A549 (cell line): ENCODE results near the gene KRT84. TPM values are rescaled to one million over a fixed set of nuclear protein-coding genes. Genes with fewer than 3 reads are reported as not detected.

Experiments used
- ATAC-seq, 2 experiments: fragments of 200-7000 bp in 1 of 2; fragments of >200 bp in 1 of 2; cut with Nextera tagmentation in 1 of 2; cut with Tn5 transposase in 1 of 2; 3 replicates each; pipeline versions ENCODE4 v1.8.0 to v1.9.1; 2018 to 2020; ENCODE audit warnings: mild to moderate bottlenecking in 1 of 2, moderate library complexity in 1 of 2
- CTCF ChIA-PET: fragments of 300-600 bp; sonication (Branson Sonifier 250); formaldehyde crosslinking; extraction: SDS; loops from one replicate; lab custom pipeline; 2021; ENCODE audit warnings: antibody characterized with exemption, inconsistent platforms; lab: Yijun Ruan, JAX
- POLR2A ChIA-PET: fragments of 350-600 bp; formaldehyde crosslinking; extraction: SDS; loops from one replicate; lab custom pipeline; 2021; ENCODE audit warnings: antibody characterized with exemption, inconsistent platforms; lab: Yijun Ruan, JAX
- DNase-seq, 2 experiments: peaks; one replicate each; pipeline versions ENCODE4 v3.0.0 to v3.0.0-alpha.2; 2011 to 2016; ENCODE audit warnings: low read depth in 1 of 2, low spot score in 1 of 2
- FAIRE-seq: peaks from 2 replicates; lab custom pipeline; 2011; peaks lifted over from hg19 to GRCh38; lab: Jason Lieb, UNC
- H3K27ac ChIP-seq, 2 experiments: fragments of >200 bp; sonication (Bioruptor Twin); formaldehyde crosslinking; 3 replicates each; pipeline ENCODE4 v1.5.1; 2016 to 2017
- H3K4me1 ChIP-seq: fragments of >200 bp; sonication (Bioruptor Twin); formaldehyde crosslinking; 3 replicates; pipeline ENCODE4 v1.6.1; 2016
- H3K4me2 ChIP-seq: fragments of >200 bp; sonication (Bioruptor Twin); formaldehyde crosslinking; 3 replicates; pipeline ENCODE4 v1.6.1; 2016
- H3K4me3 ChIP-seq: fragments of >200 bp; sonication (Bioruptor Twin); formaldehyde crosslinking; 3 replicates; pipeline ENCODE4 v1.5.1; 2016
- H3K9me3 ChIP-seq: fragments of >200 bp; sonication (Bioruptor Twin); formaldehyde crosslinking; 3 replicates; pipeline ENCODE4 v1.6.1; 2016
- CBX8 ChIP-seq: fragments of 200-600 bp; sonication (generic); IDR thresholded peaks from 2 replicates; pipeline ENCODE4 v1.6.1; 2016
- EHF ChIP-seq: fragments of 250-450 bp; sonication (Bioruptor Pico); IDR thresholded peaks from 2 replicates; pipeline ENCODE4 v1.5.0; 2020; ENCODE audit warnings: mild to moderate bottlenecking
- EHMT2 ChIP-seq: fragments of 200-600 bp; sonication (generic); IDR thresholded peaks from 2 replicates; pipeline ENCODE4 v1.6.1; 2016; ENCODE audit warnings: antibody characterized with exemption, low read depth, mild to moderate bottlenecking, moderate library complexity
- ELK1 ChIP-seq: fragments of 150-350 bp; IDR thresholded peaks from 2 replicates; pipeline ENCODE4 v1.6.1; 2014; ENCODE audit warnings: low read depth, mild to moderate bottlenecking, low read length
- EP300 ChIP-seq, 2 experiments: fragments of >200 bp; sonication (Bioruptor Twin); formaldehyde crosslinking; IDR thresholded peaks; 2 replicates in 1 of 2; 3 replicates in 1 of 2; pipeline ENCODE4 v1.6.1; 2016 to 2017
- ESRRA ChIP-seq: fragments of 150-350 bp; IDR thresholded peaks from 2 replicates; pipeline ENCODE4 v1.6.1; 2014; ENCODE audit warnings: mild to moderate bottlenecking, low read length, borderline replicate concordance
- FOSB ChIP-seq: fragments of 250-450 bp; sonication (Bioruptor Pico); IDR thresholded peaks from 2 replicates; pipeline ENCODE4 v1.5.0; 2020; ENCODE audit warnings: mild to moderate bottlenecking, moderate library complexity
- FOSL2 ChIP-seq, 2 experiments: fragments of 450-650 bp in 1 of 2; fragments of >200 bp in 1 of 2; sonication (Bioruptor Twin) in 1 of 2; formaldehyde crosslinking; IDR thresholded peaks; 2 replicates each; pipeline versions ENCODE4 v1.5.0 to v1.6.1; 2016 to 2020; ENCODE audit warnings: mild to moderate bottlenecking in 1 of 2, moderate library complexity in 1 of 2
- FOXS1 ChIP-seq: fragments of 250-450 bp; sonication (Bioruptor Pico); IDR thresholded peaks from 2 replicates; pipeline ENCODE4 v1.5.0; 2020; ENCODE audit warnings: mild to moderate bottlenecking, moderate library complexity
- GATA3 ChIP-seq: IDR thresholded peaks from 2 replicates; pipeline ENCODE4 v1.6.1; 2012; ENCODE audit warnings: borderline replicate concordance
- HOXB13 ChIP-seq: fragments of 250-450 bp; sonication (Bioruptor Pico); IDR thresholded peaks from 2 replicates; pipeline ENCODE4 v1.5.0; 2020; ENCODE audit warnings: low read depth, mild to moderate bottlenecking, moderate library complexity
- MAFK ChIP-seq: fragments of 450-650 bp; IDR thresholded peaks from 2 replicates; pipeline ENCODE4 v1.6.1; 2014; ENCODE audit not compliant: partially characterized antibody
- MAX ChIP-seq: IDR thresholded peaks from 2 replicates; pipeline ENCODE4 v1.6.1; 2012
- MAZ ChIP-seq: fragments of 150-350 bp; IDR thresholded peaks from 2 replicates; pipeline ENCODE4 v1.6.1; 2014; ENCODE audit warnings: antibody characterized with exemption, low read depth, low read length, borderline replicate concordance
- NPAS2 ChIP-seq: fragments of 250-450 bp; sonication (Bioruptor Pico); IDR thresholded peaks from 2 replicates; pipeline ENCODE4 v1.8.0; 2022; ENCODE audit warnings: mild to moderate bottlenecking, moderate library complexity, borderline replicate concordance
- NR3C1 ChIP-seq: fragments of >200 bp; sonication (Bioruptor Twin); formaldehyde crosslinking; IDR thresholded peaks from 3 replicates; pipeline ENCODE4 v1.6.1; 2017
- PHF8 ChIP-seq: fragments of 200-600 bp; sonication (generic); IDR thresholded peaks from 2 replicates; pipeline ENCODE4 v1.6.1; 2016; ENCODE audit warnings: low read depth, mild to moderate bottlenecking, antibody characterized with exemption, moderate library complexity, borderline replicate concordance
- POLR2AphosphoS2 ChIP-seq: conservative IDR thresholded peaks from 2 replicates; pipeline ENCODE4 v1.6.1; 2012; ENCODE audit warnings: low read length, improper control_type of control experiment, inconsistent platforms
- RFX5 ChIP-seq: fragments of 450-650 bp; IDR thresholded peaks from 2 replicates; pipeline ENCODE4 v1.7.1; 2014; ENCODE audit warnings: antibody characterized with exemption, mild to moderate bottlenecking, moderate library complexity
- SMC3 ChIP-seq: fragments of >200 bp; sonication (Bioruptor Twin); formaldehyde crosslinking; IDR thresholded peaks from 3 replicates; pipeline ENCODE4 v1.6.1; 2018; ENCODE audit warnings: inconsistent platforms
- SREBF2 ChIP-seq: fragments of 450-650 bp; IDR thresholded peaks from 2 replicates; pipeline ENCODE4 v1.6.1; 2014; ENCODE audit warnings: mild to moderate bottlenecking, moderate library complexity
- USF2 ChIP-seq: fragments of 450-650 bp; IDR thresholded peaks from 2 replicates; pipeline ENCODE4 v1.6.1; 2014; ENCODE audit warnings: antibody characterized with exemption
- ZFP36 ChIP-seq: fragments of 450-650 bp; IDR thresholded peaks from 2 replicates; pipeline ENCODE4 v1.6.1; 2014; ENCODE audit warnings: borderline replicate concordance; ENCODE audit not compliant: partially characterized antibody
- WGBS: methylation state at CpG from one replicate; pipeline ENCODE4 v1.1.6; 2017; ENCODE audit errors: missing lambda C conversion rate; 5-methylcytosine and 5-hydroxymethylcytosine counted together
- polyA plus RNA-seq, 4 experiments: library from polyadenylated mRNA; depleted of rRNA in 3 of 4; stranded (reverse); fragments of >200 nt; fragmentation: RNase III in 1 of 4; extraction: RNeasy Plus Mini Kit Qiagen cat#74134 plus additional on column Dnase treatment in 1 of 4; gene quantifications; 2 replicates in 3 of 4; 3 replicates in 1 of 4; pipeline ENCODE4 v1.2.3, GENCODE V29; 2011 to 2017

KRT84 gene
- polyA plus RNA-seq, 2 of the 4 experiments (the other 2 are of a cell fraction), result not detected

GRCh38 chr12:52343550-52343949 is 41.9 kb downstream of the KRT84 start:
- no peak for FAIRE-seq
- WGBS, result 94% methylated on average over 2 of the region's 2 CpGs
- ChIA-PET CTCF (interaction anchor here (1.4 to 5.5 kb wide), 5 partner anchors 8 to 536 kb away, joined by 3 to 53 read pairs (median 9); no protein-coding TSS in a partner anchor), POLR2A (no interaction called here)
- H3K4me1 ChIP-seq, result peaks cover 17% of the 10 kb centered on the region
- no peak for ATAC-seq
- no peak overlapping the region for H3K4me3 ChIP-seq
- no peak overlapping the region for H3K4me2 ChIP-seq
- no peak overlapping the region for H3K27ac ChIP-seq
- H3K9me3 ChIP-seq, result peaks cover 11% of the 10 kb centered on the region
- no peak for TF ChIP-seq USF2
- no peak for TF ChIP-seq EHMT2
- DNase-seq, result no peak

GRCh38 chr12:52342781-52343490 is 42.5 kb downstream of the KRT84 start:
- Histone ChIP-seq H3K9me3 (peaks cover 11% of the 10 kb centered on the region), H3K4me1 (peaks cover 17% of the 10 kb centered on the region), H3K4me3 (no peak overlapping the region), H3K4me2 (no peak overlapping the region), H3K27ac (no peak overlapping the region)
- DNase-seq, result no peak
- no peak for ATAC-seq
- no peak for FAIRE-seq
- ChIA-PET CTCF (interaction anchor here (1.4 to 5.5 kb wide), 4 partner anchors 9 to 91 kb away, joined by 3 to 53 read pairs (median 8); no protein-coding TSS in a partner anchor), POLR2A (no interaction called here)
- TF ChIP-seq PHF8 (no peak), FOXS1 (CRISPR knock-in tag) (no peak), MAX (no peak), SMC3 (no peak), FOSL2 (IDR thresholded peaks at IDR 0.05) (no peak), FOSL2 (CRISPR knock-in tag; IDR thresholded peaks at IDR 0.05) (no peak), MAZ (no peak), ZFP36 (no peak), CBX8 (no peak), HOXB13 (no peak), FOSB (CRISPR knock-in tag) (no peak), GATA3 (no peak)
- 52% methylated on average over 2 of the region's 2 CpGs for WGBS

- Histone ChIP-seq H3K27ac (no peak overlapping the region), H3K4me1 (peaks cover 22% of the 10 kb centered on the region), H3K9me3 (peaks cover 11% of the 10 kb centered on the region), H3K4me2 (no peak overlapping the region), H3K4me3 (no peak overlapping the region)
- 88% methylated on average over 14 of the region's 14 CpGs for WGBS
- TF ChIP-seq MAFK (no peak), RFX5 (no peak), POLR2AphosphoS2 (no peak), ESRRA (no peak), SREBF2 (no peak), CBX8 (no peak), ELK1 (no peak), PHF8 (no peak), NPAS2 (no peak), EHF (CRISPR knock-in tag) (no peak), EP300 (IDR thresholded peaks at IDR 0.05) (no peak), NR3C1 (no peak)
- ChIA-PET CTCF (interaction anchor here (1.0 to 5.5 kb wide), 5 partner anchors 12 to 40 kb away, joined by 3 to 53 read pairs (median 3); no protein-coding TSS in a partner anchor), POLR2A (no interaction called here)
- FAIRE-seq (no peak), DNase-seq (no peak), ATAC-seq (no peak)
Measured at GRCh38 chr12:52341066-52341580, 44.3 kb downstream of the KRT84 start.
